ENCODE data around the gene ACE2. TPM values are rescaled to one million over a fixed set of nuclear protein-coding genes. Genes with fewer than 3 reads are reported as not detected.

Gene ACE2
- 0.11 and 0.39 TPM in 2 replicates for total RNA-seq

GRCh38 chrX:15600745-15601144 is at the start of gene ACE2:
ACE2 (minus strand) TSS chrX:15600960; CDS start chrX:15600911, 49 bp downstream.

Other genes starting within 250 kb of the ACE2 start
- gene VEGFD, start 216.5 kb downstream of the ACE2 start, total RNA-seq = under 0.01 TPM in 1 of 2 replicates, not detected in the other
- 2.0 and 2.5 TPM in 2 replicates for gene PIR, start 107.6 kb downstream of the ACE2 start, total RNA-seq
- not detected in 2 replicates for gene BMX, start 100.2 kb downstream of the ACE2 start, total RNA-seq
- 0.43 and 0.79 TPM in 2 replicates for gene CLTRN, start 63.8 kb upstream of the ACE2 start, total RNA-seq
- 9.2 and 13.0 TPM in 2 replicates for gene CA5B, start 137.3 kb upstream of the ACE2 start, total RNA-seq
- gene ZRSR2, start 189.5 kb upstream of the ACE2 start, total RNA-seq = 2.7 and 2.9 TPM in 2 replicates